Spleen (tissue), 7 donors: ENCODE data around the gene INF2.

Source experiments
- POLR2A ChIP-seq, 3 donors: fragments of 450-650 bp; IDR thresholded peaks; one replicate each; pipeline ENCODE4 v1.5.1; 2017; ENCODE audit warnings: antibody characterized with exemption in 3 of 3, mild to moderate bottlenecking in 1 of 3
- POLR2AphosphoS5 ChIP-seq, 3 donors: sonication (generic); formaldehyde crosslinking; IDR thresholded peaks; one replicate each; pipeline ENCODE4 v1.5.1; 2017; ENCODE audit warnings: antibody characterized with exemption in 3 of 3
- TF ChIP-seq, protein P1 (sequence below), 11 experiments: fragments of 200-600 bp in 7 of 11; fragments of 450-650 bp in 4 of 11; sonication (generic) in 4 of 11; IDR thresholded peaks in 8 of 11; conservative IDR thresholded peaks in 3 of 11; 1 replicate in 7 of 11; 2 replicates in 4 of 11; pipeline versions ENCODE4 v1.4.0 to v1.8.0; 2016 to 2021; ENCODE audit warnings: antibody characterized with exemption in 11 of 11, inconsistent platforms in 4 of 11, mild to moderate bottlenecking in 1 of 11
- donor health status: DM: no; HTN: no; CAD: no; lungs with moderate emphysema.
- donor health status: DM: no; HTN: no; CAD: no.
- donor health status: DM: no; HTN: no; CAD: no.

DNA sequence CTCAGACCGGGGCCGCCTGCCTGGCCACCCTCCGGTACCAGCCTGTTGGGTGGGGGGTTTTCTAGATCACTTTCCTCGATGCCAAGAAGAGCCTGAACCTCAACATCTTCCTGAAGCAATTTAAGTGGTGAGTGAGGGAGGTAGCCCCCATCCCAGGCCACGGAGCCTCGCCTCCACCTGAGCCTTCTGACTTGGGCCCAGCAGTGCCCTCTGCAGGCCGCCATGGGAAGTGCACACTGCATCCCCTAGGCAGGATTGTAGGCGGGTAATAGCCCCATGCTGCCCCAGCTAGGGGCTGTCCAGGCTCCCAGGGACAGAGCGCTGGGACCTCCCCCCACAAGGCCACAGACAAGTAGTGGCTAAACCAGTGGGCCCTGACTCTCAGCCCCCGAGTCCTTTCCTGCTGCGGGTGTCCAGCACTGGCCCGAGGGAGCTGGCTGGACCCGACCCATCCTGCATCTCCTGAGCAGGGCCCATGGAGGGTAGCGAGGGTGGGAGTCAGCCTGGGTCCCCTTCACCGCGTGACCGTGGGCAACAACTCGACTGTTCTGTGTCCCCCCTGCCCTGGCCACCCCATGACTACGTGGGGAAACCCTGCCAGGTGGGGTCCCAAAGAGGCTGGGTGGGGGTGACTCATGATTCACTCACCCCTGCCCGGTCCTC lies 19.3 kb downstream of the INF2 start:
- TF ChIP-seq, protein P1, sequence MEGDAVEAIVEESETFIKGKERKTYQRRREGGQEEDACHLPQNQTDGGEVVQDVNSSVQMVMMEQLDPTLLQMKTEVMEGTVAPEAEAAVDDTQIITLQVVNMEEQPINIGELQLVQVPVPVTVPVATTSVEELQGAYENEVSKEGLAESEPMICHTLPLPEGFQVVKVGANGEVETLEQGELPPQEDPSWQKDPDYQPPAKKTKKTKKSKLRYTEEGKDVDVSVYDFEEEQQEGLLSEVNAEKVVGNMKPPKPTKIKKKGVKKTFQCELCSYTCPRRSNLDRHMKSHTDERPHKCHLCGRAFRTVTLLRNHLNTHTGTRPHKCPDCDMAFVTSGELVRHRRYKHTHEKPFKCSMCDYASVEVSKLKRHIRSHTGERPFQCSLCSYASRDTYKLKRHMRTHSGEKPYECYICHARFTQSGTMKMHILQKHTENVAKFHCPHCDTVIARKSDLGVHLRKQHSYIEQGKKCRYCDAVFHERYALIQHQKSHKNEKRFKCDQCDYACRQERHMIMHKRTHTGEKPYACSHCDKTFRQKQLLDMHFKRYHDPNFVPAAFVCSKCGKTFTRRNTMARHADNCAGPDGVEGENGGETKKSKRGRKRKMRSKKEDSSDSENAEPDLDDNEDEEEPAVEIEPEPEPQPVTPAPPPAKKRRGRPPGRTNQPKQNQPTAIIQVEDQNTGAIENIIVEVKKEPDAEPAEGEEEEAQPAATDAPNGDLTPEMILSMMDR (IDR thresholded peaks at IDR 0.05 in 8 of 11, conservative IDR thresholded peaks at IDR 0.05 in 3 of 11): peak; percentile 93 to 99 (median 98)
- TF ChIP-seq POLR2A (IDR thresholded peaks at IDR 0.05) (no peak), POLR2AphosphoS5 (IDR thresholded peaks at IDR 0.05) (peak; percentile 62 to 67 (median 67))
